K562 (cell line): ENCODE measurements around the gene ITGA7. TPM values are rescaled to one million over a fixed set of nuclear protein-coding genes. Genes with fewer than 3 reads are reported as not detected.

Experiments used
- ATAC-seq: fragments of 200-7000 bp; cut with Tn5 transposase; 3 replicates; pipeline ENCODE4 v1.9.1; 2020; ENCODE audit warnings: moderate library complexity
- BruUV-seq: library from RNA; stranded (reverse); fragments of 400-500 nt; replicated peaks from 2 replicates; lab custom pipeline; 2021; lab: Mats Ljungman, UMichigan
- CTCF ChIA-PET: fragments of 300-600 bp; formaldehyde crosslinking; extraction: SDS; loops from one replicate; lab custom pipeline; 2021; ENCODE audit warnings: low intra/inter-chr PET ratio; lab: Yijun Ruan, JAX
- POLR2A ChIA-PET: fragments of 300-600, 350-650 bp; sonication (Branson Sonifier 250); formaldehyde crosslinking; extraction: SDS; loops from one replicate; lab custom pipeline; 2021; ENCODE audit warnings: antibody characterized with exemption, inconsistent platforms; lab: Yijun Ruan, JAX
- DNase-seq, 4 experiments: peaks; one replicate each; pipeline versions ENCODE4 v3.0.0 to v3.0.0-alpha.2; 2011 to 2018; ENCODE audit warnings: low spot score in 3 of 4, mixed read lengths in 3 of 4; ENCODE audit errors: extremely low read depth in 1 of 4
- FAIRE-seq: peaks from 2 replicates; lab custom pipeline; 2011; peaks lifted over from hg19 to GRCh38; lab: Jason Lieb, UNC
- H2AFZ ChIP-seq: 2 replicates; pipeline ENCODE4 v1.6.0; 2011; ENCODE audit warnings: low read depth, low read length, control low read depth, inconsistent platforms
- H3K27ac ChIP-seq: fragments of 200-600 bp; 3 replicates; pipeline ENCODE4 v1.8.0; 2011; ENCODE audit warnings: low read depth, mild to moderate bottlenecking, control low read depth, inconsistent platforms, low read length, moderate library complexity, mixed read lengths; ENCODE audit errors: extremely low read depth
- H3K27me3 ChIP-seq, 2 experiments: fragments of 300-600 bp in 1 of 2; 2 replicates in 1 of 2; 3 replicates in 1 of 2; pipeline versions ENCODE4 v1.6.0 to v1.8.0; 2011; ENCODE audit warnings: inconsistent platforms in 2 of 2, low read length in 2 of 2, mild to moderate bottlenecking in 1 of 2, mixed read lengths in 1 of 2, moderate library complexity in 1 of 2; ENCODE audit not compliant: control insufficient read depth in 2 of 2, insufficient read depth in 2 of 2
- H3K36me3 ChIP-seq: fragments of 300-600 bp; 3 replicates; pipeline ENCODE4 v1.8.0; 2011; ENCODE audit warnings: mild to moderate bottlenecking, low read length, inconsistent platforms; ENCODE audit not compliant: control insufficient read depth, insufficient read depth
- H3K4me1 ChIP-seq, 2 experiments: fragments of 200-600 bp in 1 of 2; replicated peaks in 1 of 2; 2 replicates in 1 of 2; 3 replicates in 1 of 2; pipeline versions ENCODE4 v1.5.1 to v1.8.0; 2011; ENCODE audit warnings: inconsistent platforms in 2 of 2, low read length in 2 of 2, mild to moderate bottlenecking in 1 of 2, mixed read lengths in 1 of 2, moderate library complexity in 1 of 2; ENCODE audit not compliant: control insufficient read depth in 2 of 2, insufficient read depth in 2 of 2
- H3K4me2 ChIP-seq: 2 replicates; pipeline ENCODE4 v1.6.1; 2011; ENCODE audit warnings: low read length, control low read depth, inconsistent platforms, mixed read lengths; ENCODE audit not compliant: insufficient read depth
- H3K4me3 ChIP-seq: fragments of 200-600 bp; sonication (generic), shearing (Covaris generic); 2 replicates; pipeline ENCODE4 v1.5.1; 2016; ENCODE audit warnings: control low read depth, inconsistent platforms
- H3K79me2 ChIP-seq: fragments of 200-600 bp; 3 replicates; pipeline ENCODE4 v1.8.0; 2011; ENCODE audit warnings: low read length, inconsistent platforms; ENCODE audit not compliant: control insufficient read depth, insufficient read depth
- H3K9ac ChIP-seq, 2 experiments: 2 replicates each; pipeline versions ENCODE4 v1.6.0 to v1.6.1; 2011; ENCODE audit warnings: low read depth in 2 of 2, low read length in 2 of 2, control low read depth in 1 of 2, inconsistent platforms in 1 of 2, mild to moderate bottlenecking in 1 of 2, mixed read lengths in 1 of 2; ENCODE audit not compliant: insufficient read depth in 1 of 2
- H3K9me1 ChIP-seq: one replicate; pipeline ENCODE4 v1.6.0; 2011; ENCODE audit warnings: inconsistent platforms, mild to moderate bottlenecking, low read length, moderate library complexity; ENCODE audit not compliant: control insufficient read depth, insufficient read depth
- H3K9me3 ChIP-seq: replicated peaks from 2 replicates; pipeline ENCODE4 v1.5.1; 2011; ENCODE audit warnings: low read depth, low read length, inconsistent platforms; ENCODE audit not compliant: control insufficient read depth, insufficient read depth
- H4K20me1 ChIP-seq: replicated peaks from 2 replicates; pipeline ENCODE4 v1.6.1; 2011; ENCODE audit warnings: low read length, inconsistent platforms, mixed read lengths; ENCODE audit not compliant: control insufficient read depth, insufficient read depth
- JUN ChIP-seq, 2 experiments: sonication (generic) in 1 of 2; formaldehyde crosslinking in 1 of 2; IDR thresholded peaks; 2 replicates each; pipeline versions ENCODE4 v1.6.1 to v1.8.0; 2012 to 2022; ENCODE audit warnings: borderline replicate concordance in 2 of 2, mild to moderate bottlenecking in 2 of 2, improper control_type of control experiment in 1 of 2, low read depth in 1 of 2, low read length in 1 of 2, missing genetic modification reagents in 1 of 2
- MCM2 ChIP-seq: fragments of 450-650 bp; IDR thresholded peaks from 2 replicates; pipeline ENCODE4 v1.6.1; 2017; ENCODE audit warnings: low read depth, mild to moderate bottlenecking
- POLR2G ChIP-seq: fragments of 200-400 bp; formaldehyde crosslinking; IDR thresholded peaks from 2 replicates; pipeline ENCODE4 v1.6.1; 2017; ENCODE audit warnings: low read depth, mild to moderate bottlenecking, antibody characterized with exemption, low read length, moderate library complexity
- RBFOX2 ChIP-seq: fragments of 200-400 bp; formaldehyde crosslinking; IDR thresholded peaks from 2 replicates; pipeline ENCODE4 v1.6.1; 2017; ENCODE audit warnings: low read depth, mild to moderate bottlenecking, low read length, moderate library complexity
- REST ChIP-seq, 2 experiments: fragments of 450-650 bp; formaldehyde crosslinking in 1 of 2; IDR thresholded peaks; 2 replicates each; pipeline versions ENCODE4 v1.4.0 to v1.6.1; 2014 to 2020; ENCODE audit warnings: mild to moderate bottlenecking in 2 of 2, borderline replicate concordance in 1 of 2, low read depth in 1 of 2
- ZKSCAN1 ChIP-seq: fragments of 150-350 bp; IDR thresholded peaks from 2 replicates; pipeline ENCODE4 v1.6.1; 2016; ENCODE audit warnings: low read depth, low read length
- ZNF408 ChIP-seq: fragments of 250-450 bp; sonication (Bioruptor Pico); IDR thresholded peaks from 2 replicates; pipeline ENCODE4 v1.4.0; 2020; ENCODE audit warnings: low read depth, mild to moderate bottlenecking, moderate library complexity
- ZNF41 ChIP-seq: fragments of 250-450 bp; sonication (Bioruptor Pico); conservative IDR thresholded peaks from 2 replicates; pipeline ENCODE4 v1.4.0; 2020; ENCODE audit warnings: mild to moderate bottlenecking
- WGBS: fragments of 100-300 bp; shearing (Covaris generic); methylation state at CpG from one replicate; pipeline ENCODE4 v1.1.6; 2016; ENCODE audit warnings: low coverage, mixed read lengths; ENCODE audit not compliant: insufficient coverage; ENCODE audit errors: missing lambda C conversion rate; 5-methylcytosine and 5-hydroxymethylcytosine counted together
- in situ Hi-C: fragments of 300-500 bp; cut with MboI; formaldehyde crosslinking; loops from 4 replicates; pipeline ENCODE4 v1.15.0; 2018; ENCODE audit warnings: inconsistent platforms, mixed read lengths
- intact Hi-C: fragments of 100-400 bp; cut with micrococcal nuclease; formaldehyde crosslinking; loops from 2 replicates; pipeline ENCODE4 v1.14.2; 2022
- polyA plus RNA-seq, 8 experiments: library from polyadenylated mRNA; depleted of rRNA in 4 of 8; stranded (reverse) in 5 of 8; unstranded in 3 of 8; fragments of >200 nt; fragmentation: Nextera tagmentation in 2 of 8; fragmentation: Illumina TruSeq in 1 of 8; extraction: Ambion mirVana in 2 of 8; extraction: Trizol in 1 of 8; gene quantifications; 2 replicates each; pipeline versions ENCODE4 v1.2.1 to v1.2.3, GENCODE V29; 2011 to 2014; ENCODE audit warnings: inconsistent platforms in 1 of 8, missing spikeins in 1 of 8
- total RNA-seq, 7 experiments: library from RNA; depleted of rRNA in 6 of 7; stranded (reverse); fragments of >200 nt in 6 of 7; fragmentation: Illumina TruSeq in 2 of 7; extraction: Trizol in 2 of 7; gene quantifications; 2 replicates each; pipeline versions ENCODE4 v1.2.1 to v1.2.3, GENCODE V29; 2011 to 2021; ENCODE audit warnings: low replicate concordance in 1 of 7

ITGA7 gene
- total and polyA plus RNA-seq, 9 of the 15 experiments (the other 6 are each of a cell fraction or from before 2014, with no cell fraction given), result 0.11 to 2.3 (median 0.56) TPM; not detected in 1

DNA sequence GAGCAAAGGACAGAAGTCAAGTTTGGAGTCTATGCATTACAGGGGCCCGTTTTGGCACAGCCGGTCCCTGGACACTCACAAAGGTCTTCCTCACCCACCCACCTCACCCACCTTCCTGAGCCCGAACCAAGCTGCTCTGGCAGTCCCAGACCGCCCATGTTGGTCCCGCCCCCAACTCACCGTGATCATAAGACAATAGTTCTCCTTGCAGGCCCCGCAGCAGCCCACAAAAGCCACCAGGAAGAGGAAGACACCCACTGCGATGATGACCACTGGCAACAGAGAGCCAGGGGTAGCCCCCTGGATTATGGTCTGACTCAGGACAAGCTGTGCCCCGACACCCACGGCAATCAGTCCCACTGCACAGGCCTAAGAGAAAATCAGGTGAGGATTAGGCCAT is 19.3 kb upstream of the ITGA7 start:
- no peaks in the 10 kb centered on the region for H3K9me1 ChIP-seq
- WGBS, result 24% methylated on average over 10 of the region's 10 CpGs
- H3K27ac ChIP-seq, result peak overlapping the region; percentile 97; the same call in 2 of the 3 replicates
- peaks cover 28% of the 10 kb centered on the region for H3K79me2 ChIP-seq
- in situ Hi-C loops, result no loop called here
- peaks cover 22% of the 10 kb centered on the region; the same call in 1 of the 2 replicates for H4K20me1 ChIP-seq
- BruUV-seq, result no TSS peak
- peaks cover 22 to 43% of the 10 kb centered on the region in 2 experiments; a peak in 4 of 5 replicates for H3K4me1 ChIP-seq
- no peaks in the 10 kb centered on the region for H3K9me3 ChIP-seq
- peaks cover 42% of the 10 kb centered on the region for H3K36me3 ChIP-seq
- no peak for DNase-seq
- H3K9ac ChIP-seq, result peak overlapping the region; percentile 94 to 97
- no peak overlapping the region for H2AFZ ChIP-seq
- H3K27me3 ChIP-seq, result no peaks in the 10 kb centered on the region
- POLR2A ChIA-PET, result interaction anchor here (0.7 to 1.0 kb wide), 3 partner anchors 9 to 27 kb away, joined by 3 to 5 read pairs (median 3); no protein-coding TSS in a partner anchor
- peak overlapping the region; percentile 95 for H3K4me2 ChIP-seq
- no peak for ATAC-seq
- TF ChIP-seq POLR2G, result 0 out of 2 replicates have a peak, but pooled peaks have one; percentile 21
- no peak for TF ChIP-seq JUN (IDR thresholded peaks at IDR 0.05; ENCODE audit: borderline replicate concordance, low read depth, low read length)
- no peak for TF ChIP-seq JUN (CRISPR knock-in tag; IDR thresholded peaks at IDR 0.05; ENCODE audit: borderline replicate concordance)
- no peak for TF ChIP-seq ZNF408
- TF ChIP-seq MCM2, result no peak
- TF ChIP-seq ZKSCAN1, result no peak
- no peak for TF ChIP-seq REST (IDR thresholded peaks at IDR 0.05; ENCODE audit: borderline replicate concordance)
- no peak for TF ChIP-seq REST (CRISPR knock-in tag; IDR thresholded peaks at IDR 0.05; ENCODE audit: low read depth)
- 0 out of 2 replicates have a peak, but pooled peaks have one; percentile 39 for TF ChIP-seq RBFOX2
- no peak for TF ChIP-seq ZNF41 (CRISPR knock-in tag)
- TF ChIP-seq, all 486 proteins: peak for 2
- H3K4me3 ChIP-seq, result peak overlapping the region; percentile 69; the same call in 1 of the 2 replicates
- intact Hi-C loops, result no loop called here
- CTCF ChIA-PET, result no interaction called here
- no peak for FAIRE-seq
